K562 (cell line): ENCODE measurements around the gene UBAC2. TPM values are rescaled to one million over a fixed set of nuclear protein-coding genes. Genes with fewer than 3 reads are reported as not detected.

Experiments
- ATAC-seq: fragments of 200-7000 bp; cut with Tn5 transposase; 3 replicates; pipeline ENCODE4 v1.9.1; 2020; ENCODE audit warnings: moderate library complexity
- BruUV-seq: library from RNA; stranded (reverse); fragments of 400-500 nt; replicated peaks from 2 replicates; lab custom pipeline; 2021; lab: Mats Ljungman, UMichigan
- CTCF ChIA-PET: fragments of 300-600 bp; formaldehyde crosslinking; extraction: SDS; loops from one replicate; lab custom pipeline; 2021; ENCODE audit warnings: low intra/inter-chr PET ratio; lab: Yijun Ruan, JAX
- POLR2A ChIA-PET: fragments of 300-600, 350-650 bp; sonication (Branson Sonifier 250); formaldehyde crosslinking; extraction: SDS; loops from one replicate; lab custom pipeline; 2021; ENCODE audit warnings: antibody characterized with exemption, inconsistent platforms; lab: Yijun Ruan, JAX
- DNase-seq, 4 experiments: peaks; one replicate each; pipeline versions ENCODE4 v3.0.0 to v3.0.0-alpha.2; 2011 to 2018; ENCODE audit warnings: low spot score in 3 of 4, mixed read lengths in 3 of 4; ENCODE audit errors: extremely low read depth in 1 of 4
- FAIRE-seq: peaks from 2 replicates; lab custom pipeline; 2011; peaks lifted over from hg19 to GRCh38; lab: Jason Lieb, UNC
- H2AFZ ChIP-seq: 2 replicates; pipeline ENCODE4 v1.6.0; 2011; ENCODE audit warnings: low read depth, low read length, control low read depth, inconsistent platforms
- H3K27ac ChIP-seq: fragments of 200-600 bp; 3 replicates; pipeline ENCODE4 v1.8.0; 2011; ENCODE audit warnings: low read depth, mild to moderate bottlenecking, control low read depth, inconsistent platforms, low read length, moderate library complexity, mixed read lengths; ENCODE audit errors: extremely low read depth
- H3K27me3 ChIP-seq, 2 experiments: fragments of 300-600 bp in 1 of 2; 2 replicates in 1 of 2; 3 replicates in 1 of 2; pipeline versions ENCODE4 v1.6.0 to v1.8.0; 2011; ENCODE audit warnings: inconsistent platforms in 2 of 2, low read length in 2 of 2, mild to moderate bottlenecking in 1 of 2, mixed read lengths in 1 of 2, moderate library complexity in 1 of 2; ENCODE audit not compliant: control insufficient read depth in 2 of 2, insufficient read depth in 2 of 2
- H3K36me3 ChIP-seq: fragments of 300-600 bp; 3 replicates; pipeline ENCODE4 v1.8.0; 2011; ENCODE audit warnings: mild to moderate bottlenecking, low read length, inconsistent platforms; ENCODE audit not compliant: control insufficient read depth, insufficient read depth
- H3K4me1 ChIP-seq, 2 experiments: fragments of 200-600 bp in 1 of 2; replicated peaks in 1 of 2; 2 replicates in 1 of 2; 3 replicates in 1 of 2; pipeline versions ENCODE4 v1.5.1 to v1.8.0; 2011; ENCODE audit warnings: inconsistent platforms in 2 of 2, low read length in 2 of 2, mild to moderate bottlenecking in 1 of 2, mixed read lengths in 1 of 2, moderate library complexity in 1 of 2; ENCODE audit not compliant: control insufficient read depth in 2 of 2, insufficient read depth in 2 of 2
- H3K4me2 ChIP-seq: 2 replicates; pipeline ENCODE4 v1.6.1; 2011; ENCODE audit warnings: low read length, control low read depth, inconsistent platforms, mixed read lengths; ENCODE audit not compliant: insufficient read depth
- H3K4me3 ChIP-seq: fragments of 200-600 bp; sonication (generic), shearing (Covaris generic); 2 replicates; pipeline ENCODE4 v1.5.1; 2016; ENCODE audit warnings: control low read depth, inconsistent platforms
- H3K79me2 ChIP-seq: fragments of 200-600 bp; 3 replicates; pipeline ENCODE4 v1.8.0; 2011; ENCODE audit warnings: low read length, inconsistent platforms; ENCODE audit not compliant: control insufficient read depth, insufficient read depth
- H3K9ac ChIP-seq, 2 experiments: 2 replicates each; pipeline versions ENCODE4 v1.6.0 to v1.6.1; 2011; ENCODE audit warnings: low read depth in 2 of 2, low read length in 2 of 2, control low read depth in 1 of 2, inconsistent platforms in 1 of 2, mild to moderate bottlenecking in 1 of 2, mixed read lengths in 1 of 2; ENCODE audit not compliant: insufficient read depth in 1 of 2
- H3K9me1 ChIP-seq: one replicate; pipeline ENCODE4 v1.6.0; 2011; ENCODE audit warnings: inconsistent platforms, mild to moderate bottlenecking, low read length, moderate library complexity; ENCODE audit not compliant: control insufficient read depth, insufficient read depth
- H3K9me3 ChIP-seq: replicated peaks from 2 replicates; pipeline ENCODE4 v1.5.1; 2011; ENCODE audit warnings: low read depth, low read length, inconsistent platforms; ENCODE audit not compliant: control insufficient read depth, insufficient read depth
- H4K20me1 ChIP-seq: replicated peaks from 2 replicates; pipeline ENCODE4 v1.6.1; 2011; ENCODE audit warnings: low read length, inconsistent platforms, mixed read lengths; ENCODE audit not compliant: control insufficient read depth, insufficient read depth
- ATF1 ChIP-seq, 2 experiments: fragments of 450-650 bp in 1 of 2; IDR thresholded peaks; 2 replicates each; pipeline ENCODE4 v1.6.1; 2016; ENCODE audit warnings: missing compliant biosample characterization in 1 of 2, missing genetic modification characterization in 1 of 2
- CBFA2T3 ChIP-seq: fragments of 450-650 bp; IDR thresholded peaks from 2 replicates; pipeline ENCODE4 v1.6.1; 2017
- CTBP1 ChIP-seq: fragments of 450-650 bp; IDR thresholded peaks from 2 replicates; pipeline ENCODE4 v1.6.1; 2016; ENCODE audit warnings: borderline replicate concordance
- ELK1 ChIP-seq: sonication (generic); formaldehyde crosslinking; IDR thresholded peaks from 2 replicates; pipeline ENCODE4 v1.8.1; 2022; ENCODE audit warnings: missing genetic modification reagents
- FOXM1 ChIP-seq, 2 experiments: fragments of 450-650 bp in 1 of 2; sonication (generic) in 1 of 2; formaldehyde crosslinking in 1 of 2; IDR thresholded peaks; 2 replicates each; pipeline versions ENCODE4 v1.6.1 to v1.9.0; 2017 to 2022; ENCODE audit warnings: low read depth in 2 of 2, mild to moderate bottlenecking in 2 of 2, missing genetic modification reagents in 1 of 2, moderate library complexity in 1 of 2
- GTF2A2 ChIP-seq: IDR thresholded peaks from 2 replicates; pipeline ENCODE4 v1.6.1; 2016; ENCODE audit warnings: mild to moderate bottlenecking, missing genetic modification characterization, missing compliant biosample characterization
- HDGF ChIP-seq: fragments of 450-650 bp; IDR thresholded peaks from 2 replicates; pipeline ENCODE4 v1.6.1; 2016
- LARP7 ChIP-seq: fragments of 450-650 bp; IDR thresholded peaks from 2 replicates; pipeline ENCODE4 v1.6.1; 2016
- POLR2H ChIP-seq: IDR thresholded peaks from 2 replicates; pipeline ENCODE4 v1.6.1; 2016; ENCODE audit warnings: missing genetic modification characterization, low read depth, mild to moderate bottlenecking, control low read depth, missing compliant biosample characterization, moderate library complexity
- POLR3G ChIP-seq: IDR thresholded peaks from 2 replicates; pipeline ENCODE4 v1.6.1; 2011; ENCODE audit not compliant: insufficient read length, insufficient replicate concordance; ENCODE audit errors: extremely low read depth
- RBM39 ChIP-seq: fragments of 200-400 bp; formaldehyde crosslinking; optimal IDR thresholded peaks from 2 replicates; pipeline ENCODE3; 2018; ENCODE audit warnings: low read depth, low read length
- SMARCA4 ChIP-seq: fragments of 450-650 bp; IDR thresholded peaks from 2 replicates; pipeline ENCODE4 v1.6.1; 2016
- XRCC4 ChIP-seq: IDR thresholded peaks from one replicate; pipeline ENCODE4 v1.6.1; 2011; ENCODE audit not compliant: insufficient read depth, insufficient read length; ENCODE audit errors: extremely low read depth
- ZBTB49 ChIP-seq: sonication (generic); formaldehyde crosslinking; IDR thresholded peaks from 2 replicates; pipeline ENCODE4 v1.8.0; 2022; ENCODE audit warnings: missing genetic modification reagents, mild to moderate bottlenecking, borderline replicate concordance
- ZNF174 ChIP-seq: fragments of 250-450 bp; sonication (Bioruptor Pico); IDR thresholded peaks from 2 replicates; pipeline ENCODE4 v1.4.0; 2020; ENCODE audit warnings: mild to moderate bottlenecking
- ZNF217 ChIP-seq: sonication (generic); formaldehyde crosslinking; IDR thresholded peaks from 2 replicates; pipeline ENCODE4 v1.8.0; 2022; ENCODE audit warnings: mild to moderate bottlenecking, missing genetic modification reagents
- ZNF586 ChIP-seq: fragments of 450-650 bp; formaldehyde crosslinking; conservative IDR thresholded peaks from 2 replicates; pipeline ENCODE4 v1.4.0; 2020; ENCODE audit warnings: mild to moderate bottlenecking, moderate library complexity
- WGBS: fragments of 100-300 bp; shearing (Covaris generic); methylation state at CpG from one replicate; pipeline ENCODE4 v1.1.6; 2016; ENCODE audit warnings: low coverage, mixed read lengths; ENCODE audit not compliant: insufficient coverage; ENCODE audit errors: missing lambda C conversion rate; 5-methylcytosine and 5-hydroxymethylcytosine counted together
- in situ Hi-C: fragments of 300-500 bp; cut with MboI; formaldehyde crosslinking; loops from 4 replicates; pipeline ENCODE4 v1.15.0; 2018; ENCODE audit warnings: inconsistent platforms, mixed read lengths
- intact Hi-C: fragments of 100-400 bp; cut with micrococcal nuclease; formaldehyde crosslinking; loops from 2 replicates; pipeline ENCODE4 v1.14.2; 2022
- polyA plus RNA-seq, 8 experiments: library from polyadenylated mRNA; depleted of rRNA in 4 of 8; stranded (reverse) in 5 of 8; unstranded in 3 of 8; fragments of >200 nt; fragmentation: Nextera tagmentation in 2 of 8; fragmentation: Illumina TruSeq in 1 of 8; extraction: Ambion mirVana in 2 of 8; extraction: Trizol in 1 of 8; gene quantifications; 2 replicates each; pipeline versions ENCODE4 v1.2.1 to v1.2.3, GENCODE V29; 2011 to 2014; ENCODE audit warnings: inconsistent platforms in 1 of 8, missing spikeins in 1 of 8
- total RNA-seq, 7 experiments: library from RNA; depleted of rRNA in 6 of 7; stranded (reverse); fragments of >200 nt in 6 of 7; fragmentation: Illumina TruSeq in 2 of 7; extraction: Trizol in 2 of 7; gene quantifications; 2 replicates each; pipeline versions ENCODE4 v1.2.1 to v1.2.3, GENCODE V29; 2011 to 2021; ENCODE audit warnings: low replicate concordance in 1 of 7

The UBAC2 gene
- total and polyA plus RNA-seq, 9 of the 15 experiments (the other 6 are each of a cell fraction or from before 2014, with no cell fraction given) = 6.0 to 84.1 (median 32.3) TPM

- Histone ChIP-seq H3K9me3 (no peaks in the 10 kb centered on the region), H3K4me3 (no peak overlapping the region), H2AFZ (no peak overlapping the region), H3K79me2 (peaks cover 95% of the 10 kb centered on the region), H3K9ac (no peak overlapping the region), H3K4me2 (no peak overlapping the region), H3K4me1 (peaks cover 0 to 12% of the 10 kb centered on the region in 2 experiments; a peak in 3 of 5 replicates), H3K9me1 (no peaks in the 10 kb centered on the region), H3K27ac (no peak overlapping the region), H3K27me3 (no peaks in the 10 kb centered on the region), H4K20me1 (peaks cover 18% of the 10 kb centered on the region), H3K36me3 (peaks cover 14% of the 10 kb centered on the region; the same call in 1 of the 3 replicates)
- FAIRE-seq (no peak), ATAC-seq (no peak), DNase-seq (no peak)
- 60% methylated on average over 2 of the region's 2 CpGs for WGBS
- CTCF ChIA-PET = no interaction called here
- POLR2A ChIA-PET = no interaction called here
- in situ Hi-C loops = no loop called here
- TF ChIP-seq SMARCA4 (no peak), CTBP1 (no peak), RBM39 (no peak), FOXM1 (IDR thresholded peaks at IDR 0.05; ENCODE audit: low read depth) (no peak), FOXM1 (CRISPR knock-in tag; IDR thresholded peaks at IDR 0.05; ENCODE audit: low read depth) (no peak), ZNF174 (CRISPR knock-in tag) (no peak), HDGF (no peak), ATF1 (CRISPR knock-in tag; IDR thresholded peaks at IDR 0.05) (no peak), ATF1 (tag; IDR thresholded peaks at IDR 0.05) (no peak), XRCC4 (no peak), CBFA2T3 (no peak), GTF2A2 (tag) (no peak), ELK1 (no peak), LARP7 (no peak), ZNF586 (CRISPR knock-in tag) (no peak), POLR3G (no peak), POLR2H (tag) (no peak), ZNF217 (CRISPR knock-in tag) (no peak), ZBTB49 (CRISPR knock-in tag) (no peak)
- intact Hi-C loops = no loop called here
- no TSS peak for BruUV-seq
Observed at GRCh38 chr13:99226513-99226912, 25.9 kb downstream of the UBAC2 start.
